ENCODE measurements around the gene SMC1B. TPM values are rescaled to one million over a fixed set of nuclear protein-coding genes. Genes with fewer than 3 reads are reported as not detected.

Gene SMC1B
- total and polyA plus RNA-seq, 2 of the 8 experiments (the other 6 are each of a cell fraction or from before 2014, with no cell fraction given): 0.02 TPM; not detected in 1

- H3K4me2 ChIP-seq (ENCODE audit: insufficient read depth in 1 of 2, low read depth in 2 of 2, low read length in 2 of 2): no peak overlapping the region; a peak in 2 of 4 replicates
- no peak overlapping the region for H4K8ac ChIP-seq (ENCODE audit: extremely low read depth, insufficient read depth, low read length)
- ChIA-PET POLR2A (ENCODE audit: partially characterized antibody) (interaction anchor here (1.0 to 1.4 kb wide), 2 partner anchors 11 to 14 kb away, joined by 4 read pairs; no protein-coding TSS in a partner anchor), CTCF (ENCODE audit: partially characterized antibody) (interaction anchor here (0.7 to 2.7 kb wide), 18 partner anchors 8 to 199 kb away, joined by 3 to 16 read pairs (median 4); no protein-coding TSS in a partner anchor)
- peaks cover 0 to 4% (median under 1%) of the 10 kb centered on the region in 4 experiments; a peak in 2 of 7 replicates for H3K4me1 ChIP-seq (replicated peaks in 1 of 4; ENCODE audit: control insufficient read depth in 3 of 4, insufficient read depth in 4 of 4, low read length in 3 of 4)
- H3K36me3 ChIP-seq (ENCODE audit: control insufficient read depth in 2 of 4, insufficient read depth in 4 of 4, low read length in 3 of 4): no peaks in the 10 kb centered on the region
- no peak overlapping the region for H4K5ac ChIP-seq (ENCODE audit: insufficient read length, low read depth, low read length)
- no peaks in the 10 kb centered on the region for H3K79me2 ChIP-seq (ENCODE audit: control insufficient read depth in 1 of 2, insufficient read depth in 2 of 2, low read length in 2 of 2)
- no peak overlapping the region for H2AK5ac ChIP-seq (ENCODE audit: low read depth, low read length)
- no peak overlapping the region for H3K4ac ChIP-seq (replicated peaks; ENCODE audit: insufficient read length, low read depth, low read length)
- FAIRE-seq (peak; percentile 90), DNase-seq (ENCODE audit: low read depth in 1 of 2, low spot score in 2 of 2) (no peak)
- H2BK20ac ChIP-seq (ENCODE audit: low read length): no peak overlapping the region
- no peak overlapping the region for H3K23ac ChIP-seq (ENCODE audit: insufficient read length)
- H2BK5ac ChIP-seq (ENCODE audit: low read depth, low read length): no peak overlapping the region
- 0 out of 2 replicates have a peak overlapping the region, but pooled peaks have one; percentile 6 for H2BK12ac ChIP-seq (ENCODE audit: low read depth, low read length)
- no peak overlapping the region for H2BK120ac ChIP-seq (replicated peaks; ENCODE audit: low read depth, low read length)
- H3K18ac ChIP-seq (ENCODE audit: extremely low read depth, low read length): no peak overlapping the region
- no peak overlapping the region for H3K27ac ChIP-seq (ENCODE audit: low read depth, low read length)
- H3K79me1 ChIP-seq (ENCODE audit: low read depth, low read length): no peaks in the 10 kb centered on the region
- no peak overlapping the region for H3K56ac ChIP-seq (replicated peaks; ENCODE audit: insufficient read length, low read depth, low read length)
- 87% methylated on average over 6 of the region's 6 CpGs; no CpG with 5 or more reads in 1 of the 2 experiments for WGBS, 2 experiments (ENCODE audit: extremely low coverage in 1 of 2, insufficient coverage in 1 of 2, insufficient read length in 1 of 2, insufficient replicate concordance in 2 of 2, low coverage in 1 of 2, low lambda C conversion rate in 2 of 2, missing lambda C conversion rate in 1 of 2)
- no peaks in the 10 kb centered on the region; a peak in 1 of 7 replicates for H3K27me3 ChIP-seq (replicated peaks in 1 of 4; ENCODE audit: control insufficient read depth in 3 of 4, extremely low read depth in 1 of 4, insufficient read depth in 3 of 4, low read length in 3 of 4)
- H4K91ac ChIP-seq (replicated peaks; ENCODE audit: insufficient read length, low read length): no peak overlapping the region
- peak overlapping the region; percentile 95 for H2AFZ ChIP-seq (ENCODE audit: low read length)
- no peaks in the 10 kb centered on the region for H4K20me1 ChIP-seq (replicated peaks in 1 of 2; ENCODE audit: control insufficient read depth in 1 of 2, insufficient read depth in 2 of 2, low read length in 2 of 2)
- peaks cover 5% of the 10 kb centered on the region in 2 experiments; a peak in 2 of 4 replicates for H3K9me3 ChIP-seq (ENCODE audit: insufficient read depth in 2 of 2, low read depth in 1 of 2, low read length in 1 of 2)
- H3K4me3 ChIP-seq (ENCODE audit: extremely low read depth in 1 of 4, insufficient read depth in 2 of 4, low read depth in 3 of 4, low read length in 4 of 4): no peak overlapping the region
- no peak overlapping the region for H3K9ac ChIP-seq (replicated peaks in 1 of 4; ENCODE audit: extremely low read depth in 1 of 4, low read depth in 3 of 4, low read length in 3 of 4)
- H3K23me2 ChIP-seq (ENCODE audit: low read depth, low read length): no peaks in the 10 kb centered on the region
- H3K14ac ChIP-seq (ENCODE audit: insufficient read length): no peak overlapping the region
- peak; percentile 31 to 59 for TF ChIP-seq RAD21 (IDR thresholded peaks at IDR 0.05 in 1 of 2, conservative IDR thresholded peaks at IDR 0.05 in 1 of 2; ENCODE audit: low read depth in 2 of 2, low read length in 2 of 2)
- TF ChIP-seq GTF2F1 (IDR thresholded peaks at IDR 0.05; ENCODE audit: borderline replicate concordance, low read depth, low read length): no peak
- no peak for TF ChIP-seq CBX8 (IDR thresholded peaks at IDR 0.05; ENCODE audit: borderline replicate concordance, low read depth, low read length)
- TF ChIP-seq, protein P1, sequence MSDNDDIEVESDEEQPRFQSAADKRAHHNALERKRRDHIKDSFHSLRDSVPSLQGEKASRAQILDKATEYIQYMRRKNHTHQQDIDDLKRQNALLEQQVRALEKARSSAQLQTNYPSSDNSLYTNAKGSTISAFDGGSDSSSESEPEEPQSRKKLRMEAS (IDR thresholded peaks at IDR 0.05): peak; percentile 20; the same call in 1 of the 2 replicates
- TF ChIP-seq, protein P2, sequence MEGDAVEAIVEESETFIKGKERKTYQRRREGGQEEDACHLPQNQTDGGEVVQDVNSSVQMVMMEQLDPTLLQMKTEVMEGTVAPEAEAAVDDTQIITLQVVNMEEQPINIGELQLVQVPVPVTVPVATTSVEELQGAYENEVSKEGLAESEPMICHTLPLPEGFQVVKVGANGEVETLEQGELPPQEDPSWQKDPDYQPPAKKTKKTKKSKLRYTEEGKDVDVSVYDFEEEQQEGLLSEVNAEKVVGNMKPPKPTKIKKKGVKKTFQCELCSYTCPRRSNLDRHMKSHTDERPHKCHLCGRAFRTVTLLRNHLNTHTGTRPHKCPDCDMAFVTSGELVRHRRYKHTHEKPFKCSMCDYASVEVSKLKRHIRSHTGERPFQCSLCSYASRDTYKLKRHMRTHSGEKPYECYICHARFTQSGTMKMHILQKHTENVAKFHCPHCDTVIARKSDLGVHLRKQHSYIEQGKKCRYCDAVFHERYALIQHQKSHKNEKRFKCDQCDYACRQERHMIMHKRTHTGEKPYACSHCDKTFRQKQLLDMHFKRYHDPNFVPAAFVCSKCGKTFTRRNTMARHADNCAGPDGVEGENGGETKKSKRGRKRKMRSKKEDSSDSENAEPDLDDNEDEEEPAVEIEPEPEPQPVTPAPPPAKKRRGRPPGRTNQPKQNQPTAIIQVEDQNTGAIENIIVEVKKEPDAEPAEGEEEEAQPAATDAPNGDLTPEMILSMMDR (IDR thresholded peaks at IDR 0.05; ENCODE audit: control extremely low read depth in 1 of 3, insufficient read depth in 1 of 3, low read depth in 1 of 3, low read length in 3 of 3): peak in 2 of 3 experiments; percentile 60 to 83; a peak in 3 of 4 replicates
- no peak overlapping the region for H2BK15ac ChIP-seq (ENCODE audit: low read length)
These were observed 48.7 kb upstream of the SMC1B start for GRCh38 chr22:45462034-45462655.
